GM18873 (cell line): ENCODE data around the gene MAPK10.

ENCODE experiments used
- ATAC-seq: cut with Tn5 transposase; IDR thresholded peaks from one replicate; pipeline ENCODE4 v1.9.1; 2021; ENCODE audit warnings: mild to moderate bottlenecking, moderate library complexity, moderate number of reproducible peaks; ENCODE audit not compliant: unreplicated experiment, low FRiP score

Gene MAPK10

DNA sequence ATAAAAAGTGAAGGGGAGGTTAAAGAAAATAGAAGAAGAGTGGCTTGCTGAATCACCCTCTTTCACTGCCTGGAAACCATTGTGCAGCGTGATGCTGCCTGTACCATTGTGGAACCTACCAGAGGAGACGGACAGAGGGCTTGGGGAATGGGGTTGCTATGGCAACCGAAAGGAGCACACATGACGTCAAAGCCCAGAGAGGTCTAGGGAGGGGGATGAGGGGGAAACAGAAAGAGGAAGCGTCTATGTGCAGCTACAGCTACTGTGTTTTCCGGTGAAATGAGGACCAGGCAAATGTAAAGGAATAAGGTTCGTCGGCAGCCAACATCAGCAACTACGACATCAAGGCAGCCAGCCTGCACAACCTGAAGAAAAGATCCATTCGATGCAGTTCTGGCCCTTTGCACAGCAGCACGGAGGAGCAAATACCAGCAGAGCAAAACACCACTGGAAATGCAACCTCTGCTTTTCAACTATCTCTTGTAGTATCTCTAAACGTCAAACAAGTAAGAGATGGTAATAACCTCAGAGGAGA is at the start of gene MAPK10:
Gene MAPK10 (minus strand): TSS at position 110 of the 535 bp plus-strand sequence.
- peak; percentile 98 for ATAC-seq

DNA sequence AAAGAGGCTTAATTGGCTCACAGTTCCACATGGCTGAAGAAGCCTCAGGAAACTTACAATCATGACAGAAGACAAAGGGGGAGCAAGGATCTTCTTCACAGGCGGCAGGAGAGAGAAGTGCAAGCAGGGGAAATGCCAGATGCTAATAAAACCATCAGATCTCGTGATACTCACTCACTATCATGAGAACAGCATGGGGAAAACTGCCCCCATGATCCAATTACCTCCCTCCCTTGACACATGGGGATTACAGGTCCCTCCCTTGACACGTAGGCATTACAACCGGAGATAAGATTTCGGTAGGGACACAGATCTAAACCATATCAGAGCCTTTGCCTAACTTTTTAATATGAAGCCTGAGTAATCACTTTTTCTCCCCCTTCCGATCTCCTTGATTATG is 43.7 kb upstream of the MAPK10 start:
- no peak for ATAC-seq

- no peak for ATAC-seq
Measured at GRCh38 chr4:86401826-86402225, 42.0 kb upstream of the MAPK10 start.

DNA sequence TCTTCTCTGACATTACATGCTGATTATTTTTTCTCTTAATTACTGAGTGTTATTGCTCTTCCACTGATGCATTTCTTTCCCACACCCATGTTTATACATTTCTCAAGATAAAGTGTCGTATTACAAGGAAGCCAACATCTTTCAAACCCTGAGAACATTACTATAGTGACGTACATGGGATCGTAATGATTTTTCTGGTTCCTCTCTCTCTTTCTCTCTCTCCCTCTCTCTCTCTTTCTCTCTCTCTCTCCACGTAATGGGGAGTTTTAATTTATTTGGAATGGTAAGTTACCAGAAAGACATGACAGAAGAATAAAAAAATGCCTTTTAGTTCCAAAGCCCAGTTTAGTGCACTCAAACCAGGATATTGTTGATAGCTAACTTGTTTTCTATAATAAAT is 40.4 kb upstream of the MAPK10 start:
- no peak for ATAC-seq

DNA sequence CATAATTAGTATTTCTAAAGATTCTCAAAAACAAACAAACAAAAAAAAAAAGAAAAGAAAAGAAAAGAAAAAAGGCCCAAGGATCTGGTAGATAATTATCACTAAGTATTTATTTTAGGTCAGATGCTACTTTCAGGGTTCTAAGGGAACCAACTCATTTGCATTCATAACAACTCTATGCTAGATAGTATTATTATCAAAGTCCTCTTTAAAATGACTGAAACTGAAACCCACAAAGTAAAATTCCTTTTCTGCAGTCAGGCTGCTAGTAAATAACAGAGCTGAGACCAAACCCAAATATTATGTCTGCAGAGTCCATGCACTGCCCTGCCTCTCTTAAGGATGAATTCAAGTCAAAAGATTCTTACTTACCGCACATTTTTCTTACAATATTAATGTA is 38.3 kb upstream of the MAPK10 start:
- no peak for ATAC-seq

GRCh38 chr4:86393749-86394148 is 33.9 kb upstream of the MAPK10 start:
- ATAC-seq = no peak

DNA sequence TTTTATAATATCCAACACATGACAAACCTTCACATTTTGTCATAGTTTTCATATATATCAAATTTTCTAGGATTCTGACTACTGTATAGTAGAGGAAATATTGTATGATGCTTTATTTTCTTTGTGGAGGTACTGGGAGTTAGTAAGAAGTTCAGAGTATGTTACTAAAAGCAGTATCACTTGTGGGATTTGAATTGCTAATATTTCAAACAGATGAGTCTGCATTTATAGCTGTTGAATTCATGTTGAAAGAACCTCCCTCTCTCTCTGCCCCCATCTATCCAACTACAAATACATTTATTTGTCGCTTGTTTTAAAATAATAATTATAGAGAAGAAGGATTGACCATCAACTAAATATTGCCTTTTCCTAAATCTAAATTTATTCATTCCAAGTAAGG is 29.8 kb upstream of the MAPK10 start:
- no peak for ATAC-seq

- no peak for ATAC-seq
Measured at GRCh38 chr4:86388252-86388651, 28.4 kb upstream of the MAPK10 start.

DNA sequence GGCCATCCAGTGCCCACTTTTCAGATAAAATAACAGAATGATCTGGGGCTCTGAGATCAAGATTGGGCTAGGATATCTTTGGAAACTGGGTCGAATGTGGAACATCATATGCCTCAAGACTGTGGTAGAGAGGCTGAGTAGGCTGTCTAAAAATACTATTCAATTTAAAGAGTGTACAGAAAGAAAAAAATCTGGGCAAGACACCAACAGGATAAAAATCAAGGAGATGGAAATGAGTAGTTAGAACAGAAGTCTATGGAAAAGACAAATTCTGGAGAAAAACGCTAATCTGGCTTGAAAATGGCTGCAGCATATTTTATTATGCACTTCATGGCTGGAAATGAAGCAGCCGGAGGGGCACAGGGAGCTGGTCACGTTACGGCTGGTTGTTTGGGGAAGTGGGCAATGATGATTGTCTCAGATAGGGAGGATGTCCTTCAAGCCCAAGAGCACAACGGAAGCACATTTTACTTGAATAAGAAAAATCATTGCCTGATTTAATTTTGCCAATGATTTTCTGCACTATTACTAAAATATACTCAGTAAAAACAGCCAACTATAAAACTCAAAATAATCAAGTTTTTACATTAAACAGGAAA is 27.1 kb upstream of the MAPK10 start:
- ATAC-seq = no peak

- ATAC-seq = no peak
Measured at GRCh38 chr4:86386201-86386600, 26.3 kb upstream of the MAPK10 start.

DNA sequence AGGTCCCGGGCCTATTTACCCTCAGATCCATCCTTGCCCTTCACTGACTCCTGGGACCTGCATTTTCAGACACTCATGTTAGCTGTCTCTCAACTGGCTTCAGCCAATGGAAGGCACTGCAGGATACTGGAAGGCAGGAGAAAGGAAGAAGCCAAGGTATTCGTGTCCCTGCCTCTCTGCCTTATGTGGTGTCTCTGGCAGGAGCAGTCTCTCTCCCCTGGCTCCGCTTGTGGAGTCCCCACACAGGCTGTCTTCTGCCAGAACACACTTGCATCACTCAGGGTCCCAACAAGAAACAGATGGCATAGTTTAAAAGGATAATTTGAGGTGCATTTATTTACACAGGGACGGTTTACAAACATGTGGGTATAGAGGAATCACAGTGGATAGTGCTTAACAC is 21.6 kb upstream of the MAPK10 start:
- no peak for ATAC-seq

DNA sequence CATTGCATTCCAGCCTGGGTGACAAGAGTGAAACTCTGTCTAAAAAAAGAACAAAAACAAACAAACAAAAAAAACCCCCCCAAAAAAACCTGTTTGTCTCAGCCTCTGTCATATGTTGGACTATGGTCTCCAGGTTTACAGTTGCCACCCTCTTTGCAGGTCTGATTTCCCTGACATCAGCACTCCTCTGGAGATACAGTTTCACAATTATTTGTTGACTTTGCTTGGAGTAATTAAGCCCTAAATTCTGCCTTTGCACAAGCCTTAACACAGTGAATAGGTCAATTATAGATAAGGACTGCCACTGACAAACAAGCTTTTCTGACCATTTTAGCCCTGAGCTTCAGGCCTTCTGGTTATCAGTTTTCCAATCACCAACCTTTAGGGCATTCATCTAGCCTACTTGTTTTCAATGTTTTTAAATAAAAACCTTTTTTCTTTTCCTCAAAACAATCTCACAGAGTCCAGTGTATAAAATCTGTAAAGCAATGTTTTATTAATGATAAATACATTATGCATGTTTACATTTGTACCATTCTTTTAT is 20.4 kb upstream of the MAPK10 start:
- ATAC-seq = no peak

GRCh38 chr4:86376850-86377249 is 17.0 kb upstream of the MAPK10 start:
- no peak for ATAC-seq

GRCh38 chr4:86368433-86368832 is 8.6 kb upstream of the MAPK10 start:
- ATAC-seq = no peak

GRCh38 chr4:86367577-86367976 is 7.7 kb upstream of the MAPK10 start:
- ATAC-seq = no peak

GRCh38 chr4:86366920-86367319 is 7.1 kb upstream of the MAPK10 start:
- ATAC-seq = no peak

DNA sequence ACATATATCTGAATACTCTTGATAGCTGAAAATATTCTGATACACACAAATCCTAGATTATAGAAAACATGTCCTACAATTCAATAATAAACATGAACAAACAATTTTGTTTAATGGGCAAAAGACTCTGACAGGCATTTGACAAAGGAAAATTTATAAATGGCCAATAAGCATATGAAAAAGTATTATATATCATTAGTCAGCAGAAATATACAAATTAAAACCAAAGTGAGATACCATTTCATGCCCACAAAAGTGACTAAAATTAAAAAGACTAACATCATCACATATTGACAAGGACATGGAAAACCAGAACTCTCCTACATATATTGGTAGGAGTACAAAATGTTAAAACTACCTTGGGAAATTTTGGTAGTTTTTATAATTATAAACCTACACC is 2.7 kb upstream of the MAPK10 start:
- ATAC-seq = no peak

DNA sequence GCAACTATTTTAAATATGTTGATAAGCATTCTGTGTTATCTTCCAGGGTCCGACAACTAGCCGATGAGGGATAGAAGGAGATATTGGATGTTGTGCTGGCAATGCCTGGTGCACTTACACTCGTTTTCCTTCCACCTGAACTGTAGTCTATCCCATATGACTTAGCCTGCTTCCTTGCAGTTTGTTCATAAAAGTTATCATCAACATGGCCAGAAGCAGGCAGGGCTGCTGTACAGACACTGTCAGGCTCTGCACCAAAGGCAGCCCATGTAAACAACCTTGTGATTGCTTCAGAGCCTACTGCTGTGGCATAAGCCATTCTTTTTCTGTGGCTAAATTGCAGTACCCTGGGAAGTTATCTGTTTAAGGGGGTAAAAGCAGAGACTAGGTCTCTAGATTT is 1.6 kb downstream of the MAPK10 start:
- no peak for ATAC-seq

- no peak for ATAC-seq
Measured at GRCh38 chr4:86357608-86358007, 2.2 kb downstream of the MAPK10 start.

DNA sequence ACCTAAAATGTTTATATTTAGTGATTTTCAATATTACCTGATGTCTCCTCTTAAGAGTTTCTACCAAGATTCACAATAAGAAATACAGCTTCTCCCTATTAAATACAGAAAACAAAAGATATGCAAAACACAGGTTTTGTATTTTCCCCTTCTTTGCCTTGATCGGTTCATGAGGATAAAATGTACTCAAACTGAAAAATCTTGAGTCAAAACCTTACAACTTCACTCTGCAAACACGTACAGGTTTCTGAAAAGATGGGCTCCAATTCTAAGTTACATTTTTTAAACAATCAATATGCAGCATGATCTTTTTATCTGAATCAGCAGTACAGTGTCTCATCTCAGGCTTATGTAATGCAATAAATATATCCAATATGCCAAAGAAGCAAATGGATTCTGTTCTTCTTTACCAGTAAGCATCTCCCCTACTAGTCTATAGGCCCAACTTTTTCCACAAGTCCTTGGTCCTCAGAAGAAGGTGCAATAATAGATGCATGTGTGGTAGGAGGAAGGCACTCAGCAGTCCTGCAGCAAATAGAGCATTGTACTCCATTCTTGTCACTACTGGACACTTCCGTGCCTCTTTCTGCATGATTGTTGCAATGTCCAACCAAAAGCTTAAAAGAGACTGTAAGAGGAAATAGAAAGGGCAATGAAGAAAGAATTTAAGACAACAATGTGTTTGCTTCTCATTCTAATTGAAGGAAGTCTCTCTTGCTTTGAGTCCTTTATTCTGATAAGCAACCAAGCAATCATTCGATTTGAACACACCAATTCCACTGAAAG is 3.2 kb downstream of the MAPK10 start:
- ATAC-seq = no peak

- no peak for ATAC-seq
Measured at GRCh38 chr4:86354390-86354789, 5.5 kb downstream of the MAPK10 start.

- ATAC-seq = no peak
Measured at GRCh38 chr4:86346320-86346719, 13.5 kb downstream of the MAPK10 start.
